Measurements from ENCODE around the gene OSM.

The OSM gene

DNA sequence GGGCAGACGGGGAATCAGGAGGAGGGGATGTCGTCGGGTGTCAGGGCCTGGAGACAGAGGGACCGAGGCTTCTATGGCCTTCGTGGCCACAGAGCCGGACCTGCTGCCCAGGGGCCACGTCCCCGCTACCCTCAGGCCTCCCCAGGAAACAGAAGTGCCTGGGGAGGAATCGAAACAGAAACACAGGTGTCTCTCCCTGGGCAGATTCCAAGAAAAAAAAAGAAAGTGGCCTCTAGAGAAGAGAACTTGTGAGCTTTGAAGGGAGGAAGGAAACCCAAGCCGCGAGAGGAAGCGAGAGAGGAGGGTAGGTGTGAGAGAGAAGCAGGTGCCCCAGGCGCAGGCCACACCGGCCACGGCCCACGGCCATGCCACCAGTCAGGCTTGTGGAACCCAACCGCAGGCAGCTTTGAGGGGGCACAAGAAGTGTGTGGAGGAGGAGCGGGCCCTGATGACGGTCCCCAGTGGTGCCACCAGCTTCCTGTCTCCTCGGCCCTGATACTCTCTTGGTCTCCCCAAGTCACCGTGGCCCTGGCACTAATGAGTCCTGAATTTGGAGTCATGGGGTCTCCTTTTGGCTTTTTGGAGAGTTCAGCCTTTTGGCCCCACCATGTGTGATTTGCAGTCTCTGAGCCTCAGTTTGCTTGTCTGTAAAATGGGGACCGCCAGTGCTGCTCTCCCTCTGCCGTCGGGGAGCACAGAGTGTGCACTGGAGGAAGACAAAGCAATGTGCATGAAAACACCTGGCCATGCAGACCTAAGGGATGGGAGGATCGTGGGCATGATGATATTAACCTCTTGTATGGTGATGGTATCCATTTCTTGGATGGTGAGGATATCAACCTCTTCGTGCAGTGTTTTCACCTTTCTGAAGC, 45.3 kb downstream of the OSM start:
- TF ChIP-seq, protein P1, sequence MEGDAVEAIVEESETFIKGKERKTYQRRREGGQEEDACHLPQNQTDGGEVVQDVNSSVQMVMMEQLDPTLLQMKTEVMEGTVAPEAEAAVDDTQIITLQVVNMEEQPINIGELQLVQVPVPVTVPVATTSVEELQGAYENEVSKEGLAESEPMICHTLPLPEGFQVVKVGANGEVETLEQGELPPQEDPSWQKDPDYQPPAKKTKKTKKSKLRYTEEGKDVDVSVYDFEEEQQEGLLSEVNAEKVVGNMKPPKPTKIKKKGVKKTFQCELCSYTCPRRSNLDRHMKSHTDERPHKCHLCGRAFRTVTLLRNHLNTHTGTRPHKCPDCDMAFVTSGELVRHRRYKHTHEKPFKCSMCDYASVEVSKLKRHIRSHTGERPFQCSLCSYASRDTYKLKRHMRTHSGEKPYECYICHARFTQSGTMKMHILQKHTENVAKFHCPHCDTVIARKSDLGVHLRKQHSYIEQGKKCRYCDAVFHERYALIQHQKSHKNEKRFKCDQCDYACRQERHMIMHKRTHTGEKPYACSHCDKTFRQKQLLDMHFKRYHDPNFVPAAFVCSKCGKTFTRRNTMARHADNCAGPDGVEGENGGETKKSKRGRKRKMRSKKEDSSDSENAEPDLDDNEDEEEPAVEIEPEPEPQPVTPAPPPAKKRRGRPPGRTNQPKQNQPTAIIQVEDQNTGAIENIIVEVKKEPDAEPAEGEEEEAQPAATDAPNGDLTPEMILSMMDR (IDR thresholded peaks at IDR 0.05), result no peak

DNA sequence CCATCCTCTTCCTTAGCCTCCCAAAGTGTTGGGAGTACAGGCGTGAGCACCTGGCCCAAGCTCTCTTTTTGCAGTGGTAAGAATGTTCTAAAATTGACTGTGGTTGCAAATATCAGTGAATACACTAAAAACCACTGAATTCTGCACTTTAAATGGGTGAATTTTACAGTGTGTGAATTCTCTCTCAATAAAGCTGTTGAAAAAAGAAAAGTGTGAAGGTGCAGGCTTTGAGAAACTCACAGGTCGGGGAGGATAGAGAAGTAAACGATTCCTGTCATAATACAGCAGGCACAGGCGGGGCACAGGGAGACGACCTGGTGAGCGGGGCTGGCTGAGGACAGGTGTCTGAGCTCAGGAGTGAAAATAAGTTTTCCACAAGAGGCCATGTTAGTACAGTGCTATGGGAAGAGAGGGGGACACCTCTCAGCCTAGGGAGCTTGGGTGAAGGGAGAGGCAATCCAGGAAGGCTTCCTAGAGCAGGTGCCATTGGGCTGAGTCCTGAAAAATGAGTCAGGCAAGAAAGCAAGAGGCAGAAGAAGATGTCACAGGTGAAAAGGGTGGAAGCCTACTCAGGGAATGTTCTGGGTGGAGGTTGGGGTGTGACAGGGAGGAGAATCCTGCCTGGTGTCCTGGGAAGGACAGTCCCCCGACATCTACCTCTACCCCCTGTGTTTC, 46.2 kb downstream of the OSM start:
- TF ChIP-seq, protein P1 (IDR thresholded peaks at IDR 0.05), result no peak

DNA sequence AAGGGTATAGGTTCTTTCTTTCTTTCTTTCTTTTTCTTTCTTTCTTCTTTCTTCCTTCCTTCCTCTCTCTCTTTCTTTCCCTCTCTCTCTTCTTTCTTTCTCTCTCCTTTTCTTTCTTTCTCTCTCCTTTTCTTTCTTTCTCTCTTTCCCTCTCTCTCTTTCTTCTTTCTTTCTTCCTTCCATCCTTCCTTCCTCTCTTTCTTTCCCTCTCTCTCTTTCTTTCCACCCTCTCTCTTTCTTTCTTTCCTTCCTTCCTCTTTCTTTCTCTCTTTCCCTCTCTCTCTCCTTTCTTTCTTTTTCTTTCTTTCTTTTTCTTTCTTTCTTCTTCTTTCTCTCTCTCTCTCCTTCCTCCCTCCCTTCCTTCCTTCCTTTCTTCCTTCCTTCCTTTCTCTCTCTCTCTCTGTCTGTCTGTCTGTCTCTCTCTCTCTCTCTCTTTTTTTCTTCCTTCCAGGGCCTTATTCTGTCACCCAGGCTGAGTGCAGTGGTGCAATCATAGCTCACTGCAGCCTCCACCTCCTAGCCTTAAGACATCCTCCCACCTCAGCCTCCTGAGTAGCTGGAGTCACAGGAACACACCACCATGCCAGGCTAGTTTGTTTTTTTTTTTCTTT, 46.9 kb downstream of the OSM start:
- TF ChIP-seq, protein P1 (IDR thresholded peaks at IDR 0.05), result no peak

DNA sequence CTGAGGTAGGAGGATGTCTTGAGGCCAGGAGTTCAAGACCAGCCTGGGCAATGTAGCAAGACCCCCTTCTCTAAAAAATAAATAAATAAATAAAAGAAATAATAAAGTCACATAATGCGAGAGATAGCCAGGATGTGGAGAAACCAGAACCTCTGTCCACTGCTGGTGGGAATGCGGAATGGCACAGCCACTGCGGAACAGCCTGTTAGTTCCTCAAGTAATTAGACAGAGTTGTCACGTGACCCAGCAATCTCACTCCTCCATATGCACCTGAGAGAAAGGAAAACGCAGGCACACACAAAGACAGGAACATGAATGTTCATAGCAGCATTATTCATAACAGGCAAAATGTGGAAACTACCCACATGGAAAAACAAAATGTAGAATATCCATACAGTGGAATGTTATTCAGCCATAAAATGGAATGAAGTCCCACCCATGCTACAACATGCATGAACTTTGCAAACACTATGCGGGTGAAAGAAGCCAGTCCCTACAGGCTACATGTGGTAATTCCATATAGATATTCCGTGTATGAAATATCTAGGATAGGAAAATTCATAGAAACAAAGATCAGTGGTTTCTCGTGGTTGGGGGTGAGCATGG, 47.5 kb downstream of the OSM start:
- TF ChIP-seq, protein P1 (IDR thresholded peaks at IDR 0.05), result no peak

DNA sequence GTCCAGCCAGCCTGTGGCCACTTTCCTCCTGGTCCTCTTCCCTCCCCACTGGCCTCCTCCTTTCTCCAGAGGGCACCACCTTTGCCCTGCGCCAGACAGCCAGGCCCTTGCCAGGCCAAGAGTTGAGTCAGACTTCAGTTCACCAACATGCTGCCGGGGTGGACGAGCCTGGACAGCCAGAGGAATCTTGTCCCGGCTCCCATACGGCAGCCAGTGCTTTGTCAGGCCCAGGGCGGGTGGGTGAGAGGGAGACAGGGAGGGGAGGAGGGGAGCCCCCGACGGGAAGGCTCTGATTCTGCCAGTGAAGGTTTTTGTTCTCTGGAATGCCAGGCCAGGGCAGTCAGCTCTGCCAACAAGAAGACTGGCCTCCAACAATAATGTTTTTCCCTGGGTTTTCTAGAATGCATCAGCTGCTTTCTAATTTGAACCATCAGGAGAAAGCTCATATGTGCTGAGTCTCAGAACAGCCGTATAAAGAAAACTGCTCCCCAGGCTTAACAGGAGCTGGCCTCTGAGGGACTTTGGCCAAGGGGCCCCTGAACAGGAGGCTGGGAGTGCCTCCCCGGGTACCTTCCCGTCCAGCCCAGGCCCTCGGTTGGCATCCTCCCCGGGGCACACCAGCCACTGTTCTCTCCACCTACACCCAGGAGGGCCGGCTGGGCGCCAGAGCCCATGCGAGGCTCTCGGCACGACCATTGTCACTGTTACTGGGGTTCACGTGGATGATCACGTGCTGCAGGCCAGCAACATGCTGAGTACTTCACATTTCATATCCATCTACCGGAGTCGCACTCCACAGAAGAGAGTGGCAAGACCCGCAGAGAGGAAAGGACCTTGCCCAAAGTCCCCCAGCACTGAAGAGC, 48.7 kb downstream of the OSM start:
- TF ChIP-seq, protein P1 (IDR thresholded peaks at IDR 0.05), result no peak

DNA sequence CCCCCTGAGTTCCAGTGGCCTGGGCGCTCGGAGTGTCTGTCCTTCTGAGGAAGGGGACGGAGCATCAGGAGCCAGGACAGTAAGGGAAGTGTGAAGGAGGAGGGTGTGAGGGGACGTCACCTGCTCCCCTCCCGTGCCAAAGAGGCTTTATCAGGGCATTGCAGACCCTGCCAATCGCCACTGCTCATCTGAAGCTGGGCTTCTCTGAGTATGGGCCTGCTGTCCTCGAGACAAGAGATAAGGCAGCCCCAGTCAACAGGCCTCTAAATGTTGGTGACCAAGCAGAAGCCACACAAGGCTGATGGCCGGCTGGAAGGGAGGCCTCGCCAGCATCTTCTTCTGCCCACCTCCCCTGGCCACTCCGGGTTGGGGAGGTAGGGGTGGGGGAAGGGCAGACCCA, 49.9 kb downstream of the OSM start:
- TF ChIP-seq, protein P1 (IDR thresholded peaks at IDR 0.05), result no peak
